Neural cell (in vitro differentiated cells): Measurements from ENCODE around the gene GRM1.

ENCODE experiments used
- EZH2 ChIP-seq: fragments of 200-600, 300-800 bp; shearing (Covaris generic), sonication (generic); IDR thresholded peaks from 2 replicates; pipeline ENCODE4 v1.6.1; 2014; ENCODE audit warnings: antibody characterized with exemption, low read length, borderline replicate concordance, mild to moderate bottlenecking; ENCODE audit not compliant: insufficient read depth, poor library complexity, severe bottlenecking
- POLR2AphosphoS5 ChIP-seq: IDR thresholded peaks from 2 replicates; pipeline ENCODE4 v1.6.1; 2012
- RAD21 ChIP-seq: fragments of 450-650 bp; conservative IDR thresholded peaks from 2 replicates; pipeline ENCODE4 v1.6.1; 2014; ENCODE audit warnings: antibody characterized with exemption, mild to moderate bottlenecking, moderate library complexity
- SMC3 ChIP-seq: fragments of 450-650 bp; conservative IDR thresholded peaks from 2 replicates; pipeline ENCODE4 v1.6.1; 2014; ENCODE audit warnings: antibody characterized with exemption, mild to moderate bottlenecking, moderate library complexity; ENCODE audit not compliant: poor library complexity
- TAF1 ChIP-seq: IDR thresholded peaks from 2 replicates; pipeline ENCODE4 v1.6.1; 2012; ENCODE audit warnings: low read depth
- TF ChIP-seq, protein P1 (sequence below): fragments of 450-650 bp; IDR thresholded peaks from 2 replicates; pipeline ENCODE4 v1.5.1; 2014; ENCODE audit warnings: antibody characterized with exemption, mild to moderate bottlenecking, moderate library complexity; ENCODE audit not compliant: poor library complexity, severe bottlenecking

- no peak for TF ChIP-seq EZH2
- TF ChIP-seq, protein P1, sequence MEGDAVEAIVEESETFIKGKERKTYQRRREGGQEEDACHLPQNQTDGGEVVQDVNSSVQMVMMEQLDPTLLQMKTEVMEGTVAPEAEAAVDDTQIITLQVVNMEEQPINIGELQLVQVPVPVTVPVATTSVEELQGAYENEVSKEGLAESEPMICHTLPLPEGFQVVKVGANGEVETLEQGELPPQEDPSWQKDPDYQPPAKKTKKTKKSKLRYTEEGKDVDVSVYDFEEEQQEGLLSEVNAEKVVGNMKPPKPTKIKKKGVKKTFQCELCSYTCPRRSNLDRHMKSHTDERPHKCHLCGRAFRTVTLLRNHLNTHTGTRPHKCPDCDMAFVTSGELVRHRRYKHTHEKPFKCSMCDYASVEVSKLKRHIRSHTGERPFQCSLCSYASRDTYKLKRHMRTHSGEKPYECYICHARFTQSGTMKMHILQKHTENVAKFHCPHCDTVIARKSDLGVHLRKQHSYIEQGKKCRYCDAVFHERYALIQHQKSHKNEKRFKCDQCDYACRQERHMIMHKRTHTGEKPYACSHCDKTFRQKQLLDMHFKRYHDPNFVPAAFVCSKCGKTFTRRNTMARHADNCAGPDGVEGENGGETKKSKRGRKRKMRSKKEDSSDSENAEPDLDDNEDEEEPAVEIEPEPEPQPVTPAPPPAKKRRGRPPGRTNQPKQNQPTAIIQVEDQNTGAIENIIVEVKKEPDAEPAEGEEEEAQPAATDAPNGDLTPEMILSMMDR = no peak
- TF ChIP-seq TAF1 = no peak
- no peak for TF ChIP-seq POLR2AphosphoS5
- TF ChIP-seq SMC3 = no peak
- TF ChIP-seq RAD21 = no peak
These were observed 379.7 kb downstream of the GRM1 start for GRCh38 chr6:146408583-146408982.
